C1 segment of cervical spinal cord (tissue), 14 donors: ENCODE data around the gene AQR.
"Not testable (repeated sequence)": the region's sequence is repeated elsewhere in the genome, so short reads cannot be mapped to it uniquely, and the experiment has no call there.

Source experiments
- DNase-seq, 14 donors: peaks; one replicate each; lab custom pipeline; 2025; lab: John Stamatoyannopoulos, UW

Gene AQR

DNA sequence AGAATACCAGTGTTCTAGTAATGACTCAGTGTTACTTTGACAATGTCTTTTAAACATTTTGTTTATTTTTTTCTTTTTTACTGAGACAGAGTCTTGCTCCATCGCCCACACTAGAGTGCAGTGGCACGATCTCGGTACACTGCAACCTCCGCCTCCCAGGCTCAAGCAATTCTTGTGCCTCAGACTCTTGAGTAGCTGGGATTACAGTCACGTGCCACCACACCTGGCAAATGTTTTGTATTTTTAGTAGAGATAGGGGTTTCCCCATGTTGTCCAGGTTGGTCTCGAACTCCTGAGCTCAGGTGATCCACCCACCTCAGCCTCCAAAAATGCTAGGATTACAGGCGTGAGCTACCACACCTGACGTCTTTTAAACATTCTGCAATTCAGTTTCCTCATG lies 15.7 kb downstream of the AQR start:
- DNase-seq = peak in 1 of 14 donors; percentile 4

DNA sequence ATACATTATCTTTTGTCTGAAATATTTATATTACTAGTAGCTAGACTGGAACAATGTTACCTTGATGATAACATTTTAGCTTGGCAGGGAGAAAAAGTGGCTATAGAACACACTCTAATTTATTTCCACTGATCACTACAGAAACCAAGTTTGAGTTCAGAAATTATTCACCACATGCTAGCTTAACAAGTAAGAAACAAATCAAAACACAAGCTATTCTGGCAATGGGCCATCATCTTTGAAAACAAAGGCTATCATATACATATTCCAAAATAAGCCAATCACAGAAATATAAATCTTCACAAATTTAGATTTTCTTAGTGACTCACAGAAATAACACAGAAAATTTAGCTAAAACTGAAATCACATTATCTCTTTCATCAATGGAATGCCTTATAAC lies 17.1 kb downstream of the AQR start:
- no peak for DNase-seq

DNA sequence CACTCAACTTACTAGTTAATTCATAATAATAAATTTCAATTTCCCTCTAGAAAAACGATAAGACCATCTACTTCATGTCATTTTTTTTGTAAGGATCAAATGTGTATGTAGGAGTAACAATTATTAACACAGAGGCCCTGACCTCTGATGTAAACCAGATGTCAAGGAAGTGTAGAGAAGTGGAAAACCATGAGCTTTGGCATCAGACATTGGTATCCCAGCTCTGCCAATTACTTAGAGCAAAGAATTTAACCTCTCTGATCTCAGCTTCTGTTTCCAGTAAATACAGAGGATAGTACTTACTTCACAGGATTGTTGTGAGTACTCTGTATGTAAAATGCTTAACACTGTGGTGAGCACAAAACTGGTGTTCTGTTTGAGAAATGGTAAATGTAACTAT lies 17.5 kb downstream of the AQR start:
- no peak for DNase-seq

DNA sequence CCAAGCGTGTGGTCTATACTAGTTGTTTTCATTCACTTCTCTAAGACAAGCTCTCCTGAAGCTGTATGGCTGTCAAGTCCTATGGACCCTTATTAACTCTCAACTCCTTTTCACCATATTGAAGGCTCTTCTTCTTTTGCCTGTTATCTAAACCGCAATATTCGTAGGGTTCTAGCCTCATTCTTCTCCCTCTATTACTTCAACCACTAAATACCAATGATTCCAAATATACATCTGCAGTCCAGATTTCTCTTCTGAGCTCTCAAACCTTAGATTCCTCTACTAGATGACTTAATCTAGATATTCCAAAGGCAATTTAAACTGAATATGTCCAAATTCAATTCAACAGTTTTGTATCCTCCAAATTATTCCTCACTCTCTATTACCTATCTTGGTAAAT lies 24.6 kb downstream of the AQR start:
- no peak for DNase-seq

DNA sequence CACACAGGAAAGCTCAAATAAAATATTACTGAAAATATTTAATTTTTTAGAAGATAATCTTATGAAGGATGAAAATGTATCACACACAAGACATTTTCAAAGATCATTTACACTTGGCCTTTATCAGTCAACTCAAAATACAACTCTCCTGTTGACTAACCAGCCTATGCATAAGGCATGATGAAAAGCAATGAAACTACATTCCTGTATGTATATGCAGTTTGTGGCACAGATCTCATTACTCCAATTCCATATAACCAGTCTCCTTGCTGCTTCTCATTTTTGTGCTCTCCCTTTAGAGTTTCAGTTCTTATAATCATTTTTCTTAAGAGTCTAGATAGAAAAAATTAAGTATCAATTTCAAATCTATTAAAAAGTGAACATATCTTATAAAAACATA lies 25.8 kb downstream of the AQR start:
- no peak for DNase-seq

DNA sequence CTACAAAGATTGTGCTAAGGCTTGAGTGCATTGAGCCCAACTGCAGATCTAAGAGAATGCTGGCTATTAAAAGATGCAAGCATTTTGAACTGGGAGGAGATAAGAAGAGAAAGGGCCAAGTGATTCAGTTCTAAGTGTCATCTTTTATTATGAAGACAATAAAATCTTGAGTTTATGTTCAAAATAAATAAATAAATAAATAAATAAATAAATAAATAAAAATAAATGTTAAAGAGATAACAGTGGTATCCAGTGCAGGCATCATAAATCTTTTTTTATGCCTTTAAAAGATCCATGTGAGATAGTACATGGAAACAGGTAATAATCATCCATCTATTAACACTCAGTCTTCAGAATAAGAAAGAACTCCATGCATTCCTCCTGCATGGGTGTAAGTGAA lies 26.3 kb downstream of the AQR start:
- DNase-seq = not testable (repeated sequence)

DNA sequence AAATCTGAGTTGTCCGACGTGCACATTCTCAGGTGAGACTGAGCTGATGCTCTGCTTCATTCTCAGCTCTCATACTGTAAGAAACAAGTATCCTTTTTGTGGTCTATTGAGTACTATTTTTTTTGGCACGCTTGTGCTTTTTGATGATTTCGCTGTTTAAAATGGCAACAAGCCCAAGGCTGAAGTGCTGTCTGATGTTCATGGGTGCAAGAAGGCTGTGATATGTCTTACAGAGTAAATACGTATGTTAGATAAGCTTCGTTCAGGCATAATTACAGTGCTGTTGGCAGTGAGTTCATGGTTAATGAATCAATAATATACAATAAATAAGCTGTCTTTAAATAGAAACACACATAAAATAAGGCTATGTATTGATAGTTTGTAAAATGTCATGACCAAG lies 27.2 kb downstream of the AQR start:
- no peak for DNase-seq

DNA sequence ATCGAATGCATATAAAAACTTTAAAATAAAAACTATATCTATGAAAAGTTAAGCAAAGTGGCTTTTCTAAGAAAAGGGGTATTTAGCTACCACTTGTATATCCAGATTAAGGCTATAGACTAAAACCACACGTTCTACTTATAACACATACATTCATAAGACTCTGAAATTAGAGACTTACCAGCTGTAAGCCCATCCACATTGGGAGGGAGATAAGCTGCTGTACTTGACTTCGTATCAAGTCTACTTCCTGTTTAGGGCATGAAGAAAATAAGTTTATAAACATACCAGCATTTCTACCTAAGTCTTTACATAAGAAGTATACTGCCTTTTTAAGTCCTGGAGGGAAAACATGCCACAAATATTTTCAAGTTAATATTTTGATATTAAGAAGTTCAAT lies 27.7 kb downstream of the AQR start:
- no peak for DNase-seq

DNA sequence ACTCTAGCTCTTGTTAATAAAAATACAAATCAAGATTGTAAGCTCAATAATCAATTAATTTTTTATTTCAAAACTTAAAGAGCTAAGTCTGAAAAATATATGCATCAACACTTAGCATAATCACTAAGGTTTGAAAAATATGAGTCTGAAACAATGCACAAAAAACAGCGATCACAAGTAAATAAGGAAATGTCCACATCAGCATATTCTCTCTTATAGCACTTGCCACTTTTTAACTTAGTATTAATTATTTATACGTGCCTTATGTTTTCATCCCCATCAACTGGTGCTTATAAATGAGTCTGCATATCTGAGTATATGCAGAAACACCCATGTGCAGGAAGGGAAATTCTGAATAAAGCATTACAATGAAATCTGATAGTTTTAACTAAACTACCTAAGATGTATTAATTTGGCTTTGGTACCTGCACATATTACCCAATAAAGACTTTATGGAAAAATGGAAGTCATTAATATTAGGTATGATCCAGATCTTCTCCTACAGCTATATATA lies 28.3 kb downstream of the AQR start:
- DNase-seq = no peak

DNA sequence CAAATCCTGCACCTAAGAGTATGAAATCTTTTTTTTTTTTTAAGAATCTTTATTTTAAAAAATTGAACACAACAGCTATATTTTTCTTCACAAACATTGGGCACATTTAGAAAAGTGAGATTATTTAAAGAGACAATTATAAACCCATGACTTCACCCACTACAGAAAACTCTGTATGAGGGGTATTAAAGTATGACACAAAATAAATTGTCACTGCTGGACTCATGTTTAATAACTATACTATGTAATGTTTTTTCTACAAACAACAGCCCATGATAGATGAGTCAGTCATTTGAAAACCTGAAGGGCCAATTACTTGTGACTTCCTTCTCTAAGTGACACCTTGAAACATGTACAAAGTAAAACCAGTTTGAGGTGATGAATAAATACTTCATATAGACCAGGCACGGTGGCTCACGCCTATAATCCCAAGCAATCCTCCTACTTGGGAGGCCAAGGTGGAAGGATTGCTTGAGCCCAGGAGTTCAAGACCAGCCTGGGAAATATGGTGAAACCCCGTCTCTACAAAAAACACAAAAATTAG lies 36.0 kb downstream of the AQR start:
- no peak for DNase-seq

DNA sequence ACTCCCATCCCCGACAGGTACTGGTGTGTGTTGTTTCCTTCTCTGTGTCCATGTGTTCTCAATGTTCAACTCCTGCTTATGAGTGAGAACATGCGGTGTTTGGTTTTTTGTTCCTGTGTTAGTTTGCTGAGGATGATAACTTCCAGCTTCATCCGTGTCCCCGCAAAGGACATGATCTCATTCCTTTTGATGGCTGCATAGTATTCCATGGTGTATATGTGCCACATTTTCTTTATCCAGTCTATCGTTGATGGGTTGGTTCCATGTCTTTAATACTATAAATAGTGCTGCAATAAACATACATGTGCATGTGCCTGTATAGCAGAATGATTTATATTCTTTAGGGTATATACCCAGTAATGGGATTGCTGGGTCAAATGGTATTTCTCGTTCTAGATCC lies 41.2 kb downstream of the AQR start:
- DNase-seq = not testable (repeated sequence)

DNA sequence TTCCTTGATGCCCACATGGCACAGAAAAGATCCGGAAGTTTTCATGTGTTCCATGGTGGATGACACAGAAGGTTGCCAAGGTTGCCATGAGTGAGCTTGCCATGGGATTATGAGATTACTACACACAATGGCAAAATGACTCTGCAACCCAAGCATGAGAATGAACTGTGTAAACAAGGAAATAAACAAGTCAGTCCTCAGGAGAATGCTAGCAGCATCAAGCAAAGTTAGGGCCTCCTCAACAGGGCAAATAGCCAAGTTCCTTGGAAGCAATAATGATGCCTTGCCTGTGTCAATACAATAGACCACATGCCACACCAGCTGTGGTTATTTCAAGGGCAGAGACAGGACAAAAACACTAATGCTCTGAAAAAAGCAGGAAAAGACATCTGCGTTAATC lies 41.8 kb downstream of the AQR start:
- no peak for DNase-seq

DNA sequence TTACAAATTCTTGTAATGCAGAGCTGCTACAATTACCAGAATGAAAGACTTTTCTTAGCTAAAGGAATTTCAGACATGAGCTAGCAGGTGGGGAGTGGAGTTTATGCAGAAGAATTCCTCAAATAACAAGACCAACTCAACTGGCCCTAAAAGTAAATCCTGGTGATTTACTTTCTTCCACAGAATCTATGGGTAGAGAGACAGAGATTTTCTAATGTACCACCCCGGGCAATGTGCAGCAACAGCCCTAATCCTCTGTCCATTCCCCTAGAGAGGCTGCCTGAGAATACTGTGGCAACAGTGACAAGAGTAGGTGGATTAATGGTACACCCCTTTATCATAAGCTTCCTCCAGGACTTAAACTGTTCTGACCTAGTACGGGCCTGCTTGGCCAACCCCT lies 55.2 kb downstream of the AQR start:
- no peak for DNase-seq

DNA sequence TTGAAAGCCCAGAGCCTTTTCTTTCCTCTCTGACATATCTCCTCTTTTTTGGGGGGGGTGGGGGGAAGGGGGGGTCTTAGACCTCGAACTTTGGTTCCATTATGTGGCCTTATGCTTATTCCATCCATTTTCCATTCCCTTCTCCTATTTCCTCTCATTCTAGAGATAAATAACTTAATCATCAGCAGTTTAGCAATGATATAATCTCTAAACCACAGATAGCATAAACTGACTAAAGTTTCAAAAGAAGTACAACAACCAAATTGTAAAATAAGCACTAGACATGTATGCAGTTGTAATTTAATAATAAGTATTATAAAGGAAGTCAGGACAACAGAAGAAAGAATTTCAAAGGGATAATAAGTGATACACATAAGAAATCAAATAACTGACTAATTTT lies 64.5 kb downstream of the AQR start:
- no peak for DNase-seq

DNA sequence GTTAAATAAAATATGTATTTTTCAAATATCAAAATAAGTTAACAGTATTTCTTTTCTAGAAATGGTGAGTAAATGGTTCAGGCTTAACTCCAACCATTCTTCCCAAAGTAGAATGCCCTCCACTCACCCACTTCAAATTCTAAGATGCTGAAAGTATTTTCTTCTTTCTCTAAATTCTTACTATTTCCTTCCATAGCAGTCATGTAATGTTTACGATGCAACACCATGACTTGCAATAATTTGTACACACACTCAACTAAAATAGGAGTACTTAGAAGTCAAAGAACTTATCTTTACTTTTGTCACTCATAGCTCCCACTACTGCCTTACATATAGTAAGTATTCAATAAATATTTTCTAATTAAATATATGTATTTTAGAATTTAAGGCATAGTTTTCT lies 65.0 kb downstream of the AQR start:
- no peak for DNase-seq

DNA sequence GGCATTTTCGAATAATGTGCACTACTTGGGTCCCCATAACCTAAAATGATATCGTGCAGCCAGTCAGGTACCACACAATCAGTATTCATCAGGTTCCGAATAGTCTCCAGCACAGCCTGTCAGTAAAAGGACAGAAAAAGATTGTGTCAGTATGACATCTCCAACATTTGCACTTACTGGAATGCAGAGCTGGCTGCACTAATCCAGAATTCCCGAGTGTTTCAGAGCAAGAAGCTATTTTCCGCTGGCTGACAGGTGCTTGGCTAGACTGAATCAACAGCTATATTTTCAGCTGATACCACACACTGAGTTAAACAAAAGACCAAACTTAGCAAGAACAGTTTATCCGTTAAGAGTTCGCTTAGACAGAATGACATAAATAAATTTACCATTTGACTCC lies 68.8 kb downstream of the AQR start:
- DNase-seq = no peak

DNA sequence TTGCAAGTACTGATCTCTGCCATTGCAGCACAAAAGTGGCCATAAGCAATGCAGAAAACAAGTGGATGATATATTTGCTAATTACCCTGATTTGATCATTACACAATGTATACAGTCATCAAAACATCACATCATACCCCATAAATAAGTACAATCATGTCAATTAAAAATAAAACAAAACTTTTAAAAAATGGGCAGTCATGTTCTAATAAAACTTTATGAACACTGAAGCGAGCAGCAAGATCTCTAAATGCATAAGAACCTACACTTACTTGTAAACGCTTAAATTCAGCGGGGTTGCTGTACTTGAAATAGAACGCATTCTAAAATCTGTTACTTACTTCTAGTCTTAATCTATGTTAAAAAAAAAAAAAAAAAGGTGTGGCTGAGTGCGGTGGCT lies 73.4 kb downstream of the AQR start:
- no peak for DNase-seq

DNA sequence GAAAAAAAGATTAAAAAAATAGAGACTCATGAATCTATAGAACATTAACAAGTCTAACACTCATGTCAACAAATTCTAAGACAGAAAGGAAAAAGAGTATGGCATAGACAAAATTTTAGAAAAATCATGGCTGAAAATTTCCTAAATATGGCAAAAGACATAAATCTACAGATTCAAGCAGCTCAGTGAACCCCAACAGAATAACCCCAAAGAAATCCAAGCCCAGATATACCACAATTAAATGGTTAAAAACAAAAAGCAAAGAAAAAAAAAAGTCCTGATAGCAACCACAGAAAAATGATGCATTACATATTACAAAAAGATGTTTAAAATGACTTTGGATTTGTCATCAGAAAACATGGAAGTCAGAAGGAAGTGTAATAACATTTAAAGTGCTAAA lies 75.6 kb downstream of the AQR start:
- DNase-seq = no peak

DNA sequence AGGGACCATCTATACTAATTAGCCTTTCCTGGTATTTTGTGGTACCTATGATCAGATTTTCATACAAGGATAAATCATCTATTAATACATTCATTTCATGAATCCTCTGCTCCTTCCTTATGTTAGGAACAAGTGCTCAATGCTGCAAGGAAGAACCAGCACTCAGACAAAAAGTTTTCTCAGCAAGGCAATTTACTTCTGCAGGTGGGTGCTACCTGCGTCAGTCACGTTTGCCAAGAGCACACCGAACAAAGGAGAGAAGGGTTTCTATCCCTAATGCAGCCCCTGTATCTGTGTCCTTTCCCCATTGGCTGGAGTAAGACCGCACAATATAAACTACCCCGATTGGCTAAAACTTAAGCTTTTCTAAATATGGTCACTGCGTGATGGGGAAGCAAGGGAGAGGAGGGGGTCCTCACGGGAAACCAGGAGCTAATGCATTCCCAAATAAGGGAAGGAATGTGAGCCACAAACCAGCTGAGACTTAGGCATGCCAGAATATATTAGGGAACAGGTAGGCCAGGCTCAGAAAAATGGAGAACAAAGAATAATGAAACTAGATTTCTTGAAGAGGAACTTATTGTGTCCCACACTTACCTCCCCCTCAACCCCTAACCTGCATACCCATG lies 76.5 kb downstream of the AQR start:
- no peak for DNase-seq

DNA sequence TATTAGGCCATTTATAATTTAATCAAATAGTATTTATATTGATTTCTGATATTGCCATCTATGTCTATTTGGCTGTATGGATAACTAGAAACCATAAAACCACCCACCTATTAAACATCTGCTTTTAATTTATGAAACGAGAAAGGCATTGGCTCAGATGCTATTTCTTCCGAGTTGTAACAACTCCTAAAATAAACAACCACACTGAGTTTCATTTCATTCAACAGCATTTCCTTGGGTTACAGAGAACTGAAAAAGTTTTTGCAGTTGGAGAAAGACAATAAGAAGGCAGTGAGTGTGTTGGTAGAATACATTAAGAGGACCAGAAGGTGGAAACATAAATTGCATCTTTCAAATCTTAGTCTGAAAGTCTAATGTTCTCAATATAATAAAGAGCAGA lies 79.1 kb downstream of the AQR start:
- DNase-seq = no peak

DNA sequence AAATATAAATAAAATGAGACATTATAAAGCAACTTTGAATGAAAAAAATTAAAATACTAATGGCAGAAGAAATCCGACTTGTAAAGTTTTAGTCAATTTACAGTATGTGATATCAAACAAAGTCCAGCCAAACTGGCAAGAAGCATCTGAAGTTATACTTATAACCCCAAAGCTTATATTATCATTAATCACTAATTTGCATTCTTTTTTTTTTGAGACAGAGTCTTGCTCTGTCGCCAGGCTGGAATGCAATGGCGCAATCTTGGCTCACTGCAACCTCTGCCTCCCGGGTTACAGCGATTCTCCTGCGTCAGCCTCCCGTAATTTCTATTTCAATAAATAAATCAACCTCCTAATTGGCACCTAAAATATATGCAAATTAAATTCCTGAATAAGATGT lies 80.1 kb downstream of the AQR start:
- DNase-seq = no peak

DNA sequence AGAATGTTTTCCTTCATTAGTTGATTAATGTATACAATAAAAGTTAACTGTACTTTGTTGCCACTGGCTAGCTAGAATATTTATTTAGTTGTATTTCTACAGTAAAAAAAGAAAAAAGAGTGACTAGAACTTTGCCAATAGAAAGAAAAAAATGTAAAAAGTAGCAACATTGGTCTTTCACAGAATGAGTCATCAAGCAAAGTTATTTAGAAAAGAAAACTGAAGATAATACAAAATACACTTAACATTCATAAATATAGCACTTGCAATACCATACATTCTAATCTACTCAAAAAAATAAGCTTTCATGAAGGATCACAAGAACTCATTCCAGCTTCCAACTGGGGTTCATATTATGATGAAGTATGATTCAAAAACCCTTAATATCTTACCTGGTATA lies 83.4 kb downstream of the AQR start:
- DNase-seq = no peak

DNA sequence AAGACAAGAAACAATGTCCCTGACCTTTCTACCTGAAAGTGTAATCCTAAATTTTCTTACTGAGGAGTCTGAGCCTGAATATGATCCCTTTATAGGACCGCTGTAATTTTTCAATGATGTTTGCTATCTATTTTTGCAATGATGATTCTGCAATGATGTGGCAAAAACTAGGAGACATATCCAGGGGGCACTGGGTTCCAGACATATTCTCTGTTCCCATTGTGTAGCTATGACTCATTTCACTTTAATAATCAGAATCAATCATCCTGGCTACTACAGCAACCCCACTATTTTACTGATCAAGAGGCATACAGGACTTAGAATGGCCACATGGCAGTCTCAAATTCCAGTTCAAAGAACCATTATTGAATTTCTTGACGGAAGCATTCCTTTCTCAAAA lies 85.9 kb downstream of the AQR start:
- no peak for DNase-seq

DNA sequence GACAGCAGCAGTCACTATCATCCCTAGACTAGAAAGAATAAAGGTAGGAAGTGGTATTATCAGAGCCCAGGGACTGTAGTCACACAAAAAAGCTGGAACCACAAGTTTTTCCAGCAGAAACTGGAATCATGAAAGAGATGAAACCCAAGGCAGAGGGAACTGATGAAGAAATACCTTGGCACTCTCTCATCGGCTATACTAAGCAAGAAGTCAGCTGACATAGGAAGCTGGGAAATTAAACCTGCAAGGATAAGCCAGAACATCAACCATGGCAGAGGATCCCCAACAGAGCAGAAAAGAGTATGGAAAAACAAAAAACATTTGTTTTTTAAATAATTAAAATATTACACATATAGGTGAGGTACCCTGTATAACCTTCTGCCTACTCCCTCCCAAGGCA lies 86.5 kb downstream of the AQR start:
- DNase-seq = no peak
